Ammon's horn (tissue), 1 donor: ENCODE results near the gene CLDN12.

Source experiments
- DNase-seq: peaks from one replicate; pipeline ENCODE4 v3.0.0-alpha.2; 2016; ENCODE audit warnings: low spot score

Gene CLDN12

DNA sequence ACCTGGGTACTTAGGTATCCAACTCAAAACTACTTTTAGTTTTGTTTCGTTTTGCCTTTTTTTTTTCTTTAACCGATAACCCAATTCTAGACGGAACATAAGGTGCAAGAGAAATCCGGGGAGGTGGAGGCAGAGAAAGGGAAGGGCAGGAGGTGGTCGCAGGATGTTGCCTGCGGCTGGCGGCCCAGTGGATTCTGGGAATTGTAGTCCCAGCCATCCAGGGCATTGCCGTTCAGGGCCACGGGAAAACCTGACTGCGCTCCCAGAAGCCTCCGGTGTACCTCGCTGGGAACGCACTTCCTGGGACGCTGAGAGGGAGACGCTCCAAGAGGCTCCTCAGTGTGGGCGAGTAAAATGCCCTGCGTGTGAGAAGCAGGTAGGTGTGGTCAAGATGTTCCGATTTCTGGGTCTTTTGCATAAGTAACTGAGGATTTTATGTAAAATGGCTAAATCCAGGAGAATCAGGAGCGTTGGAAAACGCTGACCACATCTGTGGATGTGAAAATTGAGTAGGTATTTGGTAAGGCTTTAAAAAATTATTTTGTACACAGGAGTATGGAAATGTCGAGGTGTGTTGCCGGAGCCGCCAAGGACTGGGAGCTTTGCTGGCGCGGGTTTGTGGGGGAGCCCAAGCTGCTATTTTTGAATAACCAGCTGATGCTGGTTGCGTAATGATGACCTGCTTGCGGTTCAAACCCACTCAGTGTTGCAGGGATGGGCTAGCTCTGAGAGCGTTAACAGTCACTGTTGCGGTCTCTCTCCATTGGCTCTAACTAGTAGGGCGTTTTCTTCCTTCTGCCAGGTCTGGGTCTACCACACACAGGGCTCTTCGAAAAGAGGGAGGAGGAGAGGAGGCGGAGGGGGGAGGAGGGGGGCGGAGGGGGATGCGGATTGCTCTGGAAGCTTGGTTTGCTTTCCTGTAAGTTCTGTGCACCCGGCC, at the start of gene CLDN12:
CLDN12 (plus strand) TSS at position 288 of the 940 bp plus-strand sequence. CDS start 9,216 bp downstream, outside the sequence.
- peak; percentile 88 for DNase-seq

DNA sequence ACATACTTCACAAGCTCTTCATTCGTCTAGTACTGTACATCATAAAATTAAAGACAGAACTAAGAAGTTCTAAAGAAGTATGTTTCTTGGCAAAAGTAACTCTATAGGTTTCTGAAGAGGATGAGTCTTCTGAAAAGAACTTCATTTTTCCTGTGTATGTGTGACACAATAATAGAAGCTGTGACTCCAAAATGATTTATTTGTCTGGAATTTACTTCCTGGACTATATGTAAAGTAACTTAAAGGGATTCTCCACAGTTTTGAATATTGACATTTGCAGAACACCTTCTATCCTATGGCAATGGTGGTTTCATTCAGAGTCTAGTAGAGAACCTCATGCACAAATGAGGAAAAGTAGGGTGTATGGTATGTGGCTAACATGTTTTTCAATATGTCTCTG, 19.8 kb upstream of the CLDN12 start:
- no peak for DNase-seq

DNA sequence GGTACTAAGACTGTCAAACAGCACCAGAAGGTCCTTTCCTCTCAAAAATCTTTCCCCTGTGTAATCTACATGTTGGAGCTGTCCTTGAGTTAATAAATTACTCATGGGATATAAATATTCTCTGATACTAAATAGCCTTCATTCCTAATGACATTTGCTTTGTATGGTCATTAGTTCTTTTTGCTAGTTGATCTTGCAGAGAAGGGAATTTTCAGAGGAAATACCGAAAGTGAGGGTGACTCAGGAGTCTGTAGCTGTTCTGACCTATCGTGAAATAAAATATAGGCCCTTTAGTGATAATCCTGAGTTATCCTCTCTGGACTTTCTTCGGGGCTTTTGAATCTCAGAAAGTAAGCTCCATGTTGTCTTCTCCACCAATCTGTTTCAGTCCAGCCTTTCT, 19.4 kb upstream of the CLDN12 start:
- no peak for DNase-seq

DNA sequence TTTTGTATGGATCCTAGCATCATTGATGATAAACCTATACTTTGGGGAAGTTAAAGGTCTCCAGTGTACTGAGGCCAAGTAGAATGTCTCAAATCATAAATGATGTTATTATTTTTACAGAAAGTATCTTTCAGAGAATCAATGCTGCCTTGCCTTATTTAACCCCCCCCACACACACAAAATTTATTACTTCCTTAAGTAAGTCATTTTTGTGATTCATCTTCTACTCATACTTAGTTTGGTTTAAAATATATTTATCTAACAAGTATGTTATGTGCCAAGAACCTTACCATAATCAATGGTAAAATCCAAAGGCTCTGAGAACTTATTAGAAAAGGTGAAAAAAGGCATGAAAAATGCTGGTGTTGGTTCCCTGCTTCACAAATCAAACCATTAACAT, 18.8 kb upstream of the CLDN12 start:
- DNase-seq: no peak

DNA sequence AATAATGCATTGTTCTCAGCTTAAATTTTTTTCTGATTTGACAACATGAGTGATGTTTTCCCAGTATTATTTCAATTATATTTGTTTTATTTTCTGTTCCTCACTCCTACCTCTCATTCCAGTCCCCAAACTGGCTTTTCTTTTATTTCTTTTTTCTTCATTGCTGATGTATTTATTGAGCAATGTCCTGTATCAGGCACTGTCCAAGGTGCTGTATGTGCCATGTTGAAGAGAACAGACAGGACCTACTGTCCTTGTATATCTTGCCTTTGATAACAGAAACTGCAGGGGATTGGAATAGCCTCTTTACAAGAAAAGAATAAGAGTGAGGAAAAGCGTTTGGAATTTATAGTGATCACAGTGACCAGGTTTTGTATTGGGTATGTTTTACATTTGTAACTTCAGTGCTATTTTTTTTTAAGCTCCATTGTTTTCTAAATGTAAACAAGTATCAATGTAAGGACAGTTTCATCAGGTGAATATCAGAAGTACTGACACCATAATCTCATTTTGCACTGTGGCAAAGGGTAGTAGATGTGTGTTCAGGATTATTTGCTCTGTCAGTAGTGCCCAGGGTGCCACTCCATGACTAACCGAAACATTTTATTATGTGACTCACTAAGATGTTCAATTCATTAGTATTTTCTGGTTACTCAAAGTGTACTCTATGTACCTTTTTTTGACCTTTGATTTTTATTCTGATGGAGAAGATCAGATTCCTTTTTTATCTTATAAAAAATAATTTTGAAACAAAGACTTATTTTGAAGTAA, 15.6 kb upstream of the CLDN12 start:
- no peak for DNase-seq

DNA sequence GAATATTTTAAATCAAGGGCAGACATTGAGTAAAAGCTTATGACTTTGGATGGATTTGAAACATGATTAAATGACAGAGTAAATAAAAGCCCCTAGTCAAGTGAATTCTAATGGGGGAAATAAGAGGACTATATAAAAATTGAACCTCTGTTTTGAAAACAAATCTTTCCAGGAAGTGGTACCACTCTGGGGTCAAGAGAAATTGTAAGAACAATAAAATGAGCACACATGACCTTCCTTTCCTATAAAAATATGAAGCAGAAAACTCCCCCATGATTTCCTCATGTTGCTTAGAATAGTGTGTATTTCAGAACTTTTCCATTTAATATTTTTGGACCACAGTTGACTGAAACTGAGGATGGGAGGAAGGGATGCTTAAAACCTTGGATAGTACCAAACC, 12.3 kb upstream of the CLDN12 start:
- no peak for DNase-seq

DNA sequence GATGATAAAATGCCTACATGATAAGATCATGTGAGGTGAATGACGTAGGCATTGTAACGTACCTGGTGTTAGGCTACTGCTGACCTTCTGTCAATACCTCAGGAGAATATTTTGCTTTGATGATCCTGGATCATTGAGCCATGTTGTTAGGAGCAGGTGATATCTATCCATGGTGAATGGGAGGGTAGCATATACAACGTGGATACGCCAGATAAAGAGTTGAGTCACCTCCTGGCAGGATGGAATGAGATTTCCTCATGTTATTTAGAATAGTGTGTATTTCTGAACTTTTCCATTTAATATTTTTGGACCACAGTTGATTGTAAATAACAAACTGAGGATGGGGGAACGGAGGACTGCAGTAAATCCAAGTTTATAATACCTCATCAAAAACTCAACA, 11.8 kb upstream of the CLDN12 start:
- DNase-seq: no peak

DNA sequence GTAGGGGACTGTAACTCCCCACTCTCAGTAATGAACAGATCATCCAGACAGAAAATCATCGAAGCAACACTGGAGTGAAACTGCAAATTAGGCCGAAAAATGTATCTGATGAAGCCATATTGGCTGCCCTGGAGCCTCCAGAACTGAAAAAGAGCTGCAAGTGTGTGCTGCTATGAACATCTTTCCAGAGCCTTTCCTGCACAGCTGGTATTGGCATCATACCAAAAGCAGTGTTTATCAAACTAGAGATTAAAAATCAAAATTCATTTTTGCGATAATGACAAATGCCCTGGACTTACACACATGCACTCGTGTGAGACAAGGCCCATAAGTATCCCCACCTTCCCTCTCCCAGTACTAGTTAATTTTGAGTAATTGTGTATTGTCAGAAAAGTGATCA, 6.8 kb upstream of the CLDN12 start:
- DNase-seq: no peak

DNA sequence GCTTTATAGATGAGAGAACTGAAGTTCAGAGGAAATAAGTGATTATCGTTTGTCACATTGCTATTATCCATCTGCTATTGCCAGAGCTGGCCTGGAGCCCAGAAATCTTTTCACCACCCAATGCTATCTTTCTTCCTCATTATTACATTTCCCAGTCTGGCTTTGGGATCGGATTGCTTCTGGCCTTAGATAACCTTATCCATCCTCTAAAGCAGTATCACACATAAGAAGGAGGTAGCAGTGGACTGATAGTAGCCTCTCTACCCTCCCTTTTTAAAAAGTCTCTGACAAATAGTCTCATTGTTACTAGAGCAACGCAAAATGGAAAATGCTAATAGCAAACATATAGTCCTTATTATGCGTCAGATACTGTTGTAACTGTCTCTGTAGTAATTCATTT, 1.3 kb upstream of the CLDN12 start:
- peak; percentile 35 for DNase-seq

DNA sequence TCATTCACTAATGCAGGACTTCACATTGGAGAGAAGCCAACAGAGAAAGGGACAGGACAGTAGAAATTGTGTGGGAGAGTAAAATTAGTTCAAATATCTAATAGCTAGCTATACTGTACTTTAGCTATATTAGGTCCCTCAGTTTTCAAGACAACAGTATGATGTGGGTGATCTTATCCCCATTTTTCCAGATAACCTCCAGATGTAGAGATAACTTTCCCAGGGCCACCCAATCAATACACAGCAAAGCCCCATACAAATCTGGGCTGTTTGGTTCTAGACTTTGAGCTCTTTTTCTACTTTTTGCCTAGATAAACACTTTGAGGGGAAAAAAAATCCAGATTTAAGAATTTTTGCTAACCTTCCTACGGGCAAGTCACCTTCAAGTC, 482 bp upstream of the CLDN12 start:
- no peak for DNase-seq

DNA sequence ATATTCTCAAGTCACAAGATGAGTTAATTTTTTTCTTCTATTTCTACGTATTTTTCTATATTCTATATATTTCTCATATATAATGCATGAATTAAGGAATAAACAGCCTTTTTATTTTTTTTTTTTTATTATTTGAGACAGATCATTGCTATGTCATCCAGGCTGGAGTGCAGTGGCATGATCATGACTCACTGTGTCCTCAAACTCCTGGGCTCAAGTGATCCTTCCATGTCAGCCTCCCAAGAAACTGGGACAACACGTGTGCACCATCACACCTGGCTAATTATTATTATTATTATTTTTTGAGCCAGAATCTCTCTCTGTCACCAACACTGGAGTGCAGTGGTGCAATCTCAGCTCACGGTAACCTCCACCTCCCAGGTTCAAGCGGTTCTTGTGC, 1.5 kb downstream of the CLDN12 start:
- DNase-seq: no peak

DNA sequence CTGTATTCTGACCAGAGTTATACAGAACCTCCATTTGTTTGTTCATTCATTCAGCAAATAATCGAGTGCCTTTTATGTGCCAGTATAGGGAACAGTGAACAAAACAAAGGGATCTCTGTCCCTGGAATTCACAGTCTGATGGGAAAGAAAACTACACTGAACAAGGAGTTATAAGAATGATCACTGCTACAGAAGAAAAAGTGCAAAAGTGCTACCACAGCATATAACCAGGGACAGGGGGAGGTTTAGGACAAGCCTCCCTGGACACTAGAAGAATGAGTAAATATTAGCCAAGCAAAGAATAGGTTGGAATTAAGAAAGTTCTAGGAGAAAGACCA, 4.2 kb downstream of the CLDN12 start:
- peak; percentile 73 for DNase-seq

DNA sequence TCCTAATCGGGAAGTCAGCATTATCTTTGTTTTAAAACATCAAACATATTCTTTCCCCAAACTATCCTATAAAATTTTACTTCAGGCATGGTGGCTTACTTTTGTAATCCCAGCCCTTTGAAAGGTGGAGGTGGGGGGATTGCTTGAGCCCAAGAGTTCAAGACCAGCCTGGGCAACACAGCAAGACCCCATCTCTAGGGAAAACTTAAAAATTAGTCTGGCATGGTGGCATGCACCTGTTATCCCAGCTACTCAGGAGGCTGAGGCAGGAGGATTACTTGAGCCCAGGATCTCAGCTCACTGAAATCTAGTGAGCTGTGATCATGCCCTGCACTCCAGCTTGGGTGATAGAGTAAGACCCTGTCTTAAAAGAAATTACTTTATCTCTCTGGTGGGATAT, 4.9 kb downstream of the CLDN12 start:
- DNase-seq: no peak

DNA sequence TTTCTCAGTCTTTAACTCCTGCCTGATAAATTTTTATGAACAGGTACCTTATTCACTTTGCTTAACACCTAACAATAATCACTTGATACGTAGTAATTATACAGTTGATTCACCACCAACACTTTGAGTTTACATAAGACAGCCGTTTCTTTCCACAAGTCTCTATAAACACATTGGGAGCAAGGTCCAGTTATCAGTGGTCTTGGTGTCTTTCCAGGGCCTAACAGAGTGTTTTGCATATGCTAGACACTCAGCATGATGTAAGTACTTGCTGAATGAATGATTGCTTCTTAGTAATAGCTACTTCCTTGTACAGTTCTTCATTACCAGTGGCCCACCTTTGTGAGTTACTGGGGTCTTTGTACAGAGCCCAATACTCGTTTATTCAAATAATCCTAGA, 6.4 kb downstream of the CLDN12 start:
- no peak for DNase-seq

DNA sequence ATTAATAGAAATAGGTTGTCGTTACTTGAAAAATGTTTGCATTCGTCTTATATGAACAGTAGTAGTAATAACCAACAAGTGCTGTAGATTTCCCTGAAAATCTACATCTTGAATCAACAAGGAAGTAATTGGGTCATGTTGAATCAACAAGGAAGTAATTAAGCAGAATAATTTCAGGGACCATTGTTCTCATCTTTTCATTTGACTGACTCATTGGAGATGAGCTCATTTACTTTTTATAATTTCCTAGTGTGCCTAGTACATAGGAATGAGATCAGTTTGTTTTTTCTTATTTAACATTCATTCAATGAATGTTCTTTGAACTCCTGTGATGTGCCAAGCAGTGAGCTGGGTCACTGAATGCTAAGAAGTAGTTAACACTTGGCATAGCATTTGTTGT, 8.2 kb downstream of the CLDN12 start:
- no peak for DNase-seq

DNA sequence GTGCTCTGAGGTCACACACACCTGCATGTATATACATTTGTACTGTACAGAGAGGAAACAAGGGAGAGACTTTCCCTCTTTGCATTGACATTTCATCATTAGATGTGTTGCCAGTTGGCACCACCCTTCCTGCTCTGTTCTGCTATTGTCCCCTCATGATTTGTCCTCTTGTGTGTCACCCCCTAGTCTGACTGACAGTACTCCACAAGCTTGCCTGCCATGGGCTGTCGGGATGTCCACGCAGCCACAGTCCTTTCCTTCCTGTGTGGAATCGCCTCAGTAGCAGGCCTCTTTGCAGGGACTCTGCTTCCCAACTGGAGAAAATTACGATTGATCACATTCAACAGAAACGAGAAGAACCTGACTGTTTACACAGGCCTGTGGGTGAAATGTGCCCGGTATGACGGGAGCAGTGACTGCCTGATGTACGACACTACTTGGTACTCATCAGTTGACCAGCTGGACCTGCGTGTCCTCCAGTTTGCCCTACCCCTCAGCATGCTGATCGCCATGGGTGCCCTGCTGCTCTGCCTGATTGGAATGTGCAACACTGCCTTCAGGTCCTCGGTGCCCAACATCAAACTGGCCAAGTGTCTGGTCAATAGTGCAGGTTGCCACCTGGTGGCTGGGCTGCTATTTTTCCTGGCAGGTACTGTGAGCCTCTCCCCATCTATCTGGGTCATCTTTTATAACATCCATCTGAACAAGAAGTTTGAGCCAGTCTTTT, 9.4 kb downstream of the CLDN12 start:
- DNase-seq: no peak

DNA sequence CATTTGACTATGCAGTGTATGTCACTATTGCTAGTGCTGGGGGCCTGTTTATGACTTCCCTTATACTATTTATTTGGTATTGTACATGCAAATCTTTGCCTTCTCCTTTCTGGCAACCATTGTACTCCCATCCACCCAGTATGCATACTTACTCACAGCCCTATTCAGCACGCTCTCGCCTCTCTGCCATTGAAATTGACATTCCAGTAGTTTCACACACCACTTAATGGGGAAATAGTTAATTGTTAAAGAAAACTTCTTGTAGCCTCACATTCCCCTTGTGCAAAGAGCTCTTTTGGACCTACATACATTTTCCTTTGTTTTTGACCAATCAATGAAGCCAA, 9.9 kb downstream of the CLDN12 start:
- no peak for DNase-seq

DNA sequence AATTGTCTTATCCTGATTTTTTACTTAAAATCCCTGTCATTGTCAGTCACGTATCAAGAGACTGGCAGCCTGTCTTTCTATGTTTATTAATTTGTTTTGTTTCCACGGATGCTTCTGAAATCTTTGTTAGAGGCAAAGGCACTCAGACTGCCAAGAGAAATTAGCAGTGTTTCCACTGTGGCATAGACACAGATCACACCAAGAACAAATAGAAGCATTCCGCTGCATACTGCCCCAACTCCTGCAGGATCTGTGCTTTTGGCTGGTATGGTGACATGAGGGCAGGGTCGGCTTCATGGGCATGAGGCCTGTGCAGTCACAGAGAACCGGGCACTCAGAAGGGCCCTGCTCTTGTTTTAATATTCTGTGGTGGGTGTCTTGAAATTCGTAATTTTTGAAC, 18.4 kb downstream of the CLDN12 start:
- no peak for DNase-seq

DNA sequence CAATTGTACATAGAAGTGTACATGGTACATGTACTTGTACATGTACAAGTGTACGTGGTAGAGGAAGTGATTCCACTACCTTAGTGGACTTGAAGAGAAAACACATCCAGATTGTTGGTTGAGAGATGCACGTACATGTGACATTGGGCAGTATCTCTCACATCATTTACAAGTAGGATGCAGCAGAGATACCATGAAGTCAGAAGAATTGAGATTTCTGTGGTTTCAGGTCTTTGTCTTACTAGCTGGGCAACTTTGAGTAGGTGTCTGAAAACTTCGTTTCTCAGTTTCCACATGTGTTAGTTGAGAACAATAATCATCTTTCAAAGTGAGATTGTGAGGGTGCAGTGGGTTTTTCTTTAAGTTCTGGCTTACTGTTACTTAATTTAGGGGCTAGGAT, 21.5 kb downstream of the CLDN12 start:
- DNase-seq: no peak

DNA sequence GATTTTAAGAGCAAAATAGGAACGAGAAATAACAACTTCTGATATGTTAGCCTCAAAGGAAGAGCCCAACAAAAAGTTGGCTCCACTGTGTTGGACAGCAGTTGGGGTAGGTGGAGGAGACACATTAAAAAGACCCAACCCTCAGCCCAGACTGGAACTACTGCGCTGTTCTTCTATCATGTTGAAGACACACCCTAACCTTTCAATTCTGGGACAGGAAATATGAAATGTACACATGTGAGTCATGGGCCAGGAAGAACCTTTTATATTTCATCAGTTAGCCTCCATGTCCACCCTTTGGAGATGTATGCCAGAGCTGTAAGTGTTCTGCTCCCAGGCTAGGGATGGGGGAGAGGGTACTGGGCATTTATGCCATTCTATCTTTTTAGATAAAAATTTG, 22.1 kb downstream of the CLDN12 start:
- no peak for DNase-seq

DNA sequence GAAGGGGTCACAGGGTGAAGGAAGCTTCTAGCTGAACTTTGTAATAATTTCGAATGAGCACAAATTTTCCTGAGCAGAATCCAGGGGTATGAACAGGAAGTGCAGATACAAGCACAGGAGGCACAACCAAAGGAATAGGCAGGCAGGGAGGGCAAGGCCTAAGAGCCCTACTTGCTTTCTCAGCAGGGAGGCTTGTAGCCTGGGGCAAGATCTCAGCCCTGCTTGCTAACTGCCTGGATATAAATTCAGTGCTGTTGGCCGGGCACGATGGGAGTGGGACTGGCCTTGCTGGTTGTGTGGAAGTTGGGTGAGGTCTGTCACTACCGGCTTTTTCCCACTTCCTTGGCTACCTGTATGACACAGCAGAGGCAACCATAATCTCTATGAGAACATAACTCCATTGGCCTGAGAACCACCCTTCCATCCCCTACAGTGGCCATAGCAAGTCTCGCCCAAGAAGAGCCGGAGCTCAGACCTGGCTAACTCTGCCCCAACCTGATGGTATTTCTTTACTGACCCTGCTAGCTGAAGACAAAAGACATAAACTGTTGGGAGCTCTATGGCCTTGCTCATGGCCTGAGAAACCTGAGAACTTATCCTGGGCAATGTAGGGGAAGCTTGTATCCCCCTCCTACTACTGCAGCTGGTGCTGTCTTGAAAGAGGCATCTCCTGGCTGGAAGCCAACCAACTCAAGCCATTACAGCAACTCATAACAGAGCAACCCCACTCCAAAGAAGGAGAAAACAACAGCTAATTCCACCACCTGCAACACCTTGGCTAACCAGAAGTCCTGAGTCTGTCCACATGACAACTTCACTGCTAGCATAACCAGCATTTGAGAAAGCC, 27.6 kb downstream of the CLDN12 start:
- DNase-seq: no peak

DNA sequence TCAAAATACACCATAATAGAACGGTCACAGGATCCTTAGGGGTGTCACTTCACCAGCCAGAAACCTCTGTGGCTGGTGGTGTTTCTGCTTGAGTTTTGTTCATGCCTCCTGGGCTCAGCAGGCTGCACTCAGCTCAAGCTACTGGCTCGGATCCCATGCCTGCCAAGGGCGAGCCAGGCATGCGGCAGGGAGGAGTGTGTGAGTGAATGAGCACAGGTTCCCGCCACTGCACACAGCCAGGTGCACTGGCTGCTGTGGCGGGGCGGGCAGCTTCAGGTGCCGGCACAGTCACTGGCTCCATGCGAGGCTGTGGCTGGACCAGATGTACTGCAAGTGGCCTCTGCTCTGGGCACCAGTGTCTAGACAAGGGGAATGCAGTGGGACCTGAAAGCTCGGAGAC, 29.5 kb downstream of the CLDN12 start:
- no peak for DNase-seq
